GM08714 (cell line): ENCODE results near the gene DGKE.

Experiments
- H3K4me3 ChIP-seq: fragments of 200-500 bp; sonication (Bioruptor generic); 2 replicates; pipeline ENCODE4 v1.5.1; 2014; ENCODE audit warnings: mild to moderate bottlenecking, low read length, inconsistent platforms
- ZNF274 ChIP-seq: IDR thresholded peaks from 2 replicates; pipeline ENCODE4 v1.6.1; 2012; ENCODE audit warnings: mild to moderate bottlenecking, low read depth, low read length

DGKE gene

GRCh38 chr17:56918916-56919315, 85.0 kb downstream of the DGKE start:
- H3K4me3 ChIP-seq, result no peak overlapping the region
- no peak for TF ChIP-seq ZNF274
